CD4-positive, alpha-beta T cell treated with Interleukin-6 for 4 hours (primary cell): Measurements from ENCODE around the gene PRKN.
"Not testable (repeated sequence)": the region's sequence is repeated elsewhere in the genome, so short reads cannot be mapped to it uniquely, and the experiment has no call there.

Source experiments
- DNase-seq: peaks from one replicate; pipeline ENCODE4 v3.0.0-alpha.2; 2020; ENCODE audit warnings: mixed read lengths

PRKN gene

DNA sequence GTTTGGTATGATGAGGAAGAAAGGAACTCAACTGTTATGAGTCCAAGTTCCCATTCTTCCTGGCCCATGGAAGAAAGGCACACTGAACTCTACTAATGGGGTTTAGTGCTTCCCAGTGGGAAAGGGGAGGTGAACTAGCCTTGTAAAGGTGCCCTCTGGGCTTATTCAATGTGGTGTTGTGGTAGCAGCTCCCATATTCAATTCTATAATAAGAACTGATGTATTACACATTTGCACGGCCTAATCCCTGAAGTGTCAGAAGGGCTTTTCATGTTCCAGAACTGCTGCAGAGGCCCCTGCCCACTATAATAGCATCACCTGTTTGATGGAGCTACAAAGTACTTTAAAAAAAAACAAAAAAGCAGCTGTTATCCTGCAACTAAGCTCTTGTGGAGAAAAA, 17.1 kb downstream of the PRKN start:
- no peak for DNase-seq

DNA sequence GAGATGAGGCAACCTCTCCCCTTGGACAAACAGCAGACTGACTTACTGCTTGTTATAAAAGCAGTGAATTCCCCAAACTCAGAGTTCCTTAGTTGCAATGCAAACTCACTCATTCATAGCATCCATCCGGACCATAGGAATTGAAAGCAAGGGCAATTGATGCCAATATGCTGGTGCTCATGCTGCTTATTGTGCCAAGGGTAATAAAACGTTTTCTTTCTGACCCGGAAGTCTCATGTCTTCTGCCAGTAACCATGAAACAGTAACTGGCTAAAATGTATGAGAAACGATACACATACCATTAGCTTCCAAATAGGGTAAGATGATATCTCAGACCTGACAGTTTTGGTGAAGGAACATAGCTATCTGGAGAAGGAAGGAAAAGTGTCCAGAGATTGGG, 18.1 kb downstream of the PRKN start:
- DNase-seq = no peak

DNA sequence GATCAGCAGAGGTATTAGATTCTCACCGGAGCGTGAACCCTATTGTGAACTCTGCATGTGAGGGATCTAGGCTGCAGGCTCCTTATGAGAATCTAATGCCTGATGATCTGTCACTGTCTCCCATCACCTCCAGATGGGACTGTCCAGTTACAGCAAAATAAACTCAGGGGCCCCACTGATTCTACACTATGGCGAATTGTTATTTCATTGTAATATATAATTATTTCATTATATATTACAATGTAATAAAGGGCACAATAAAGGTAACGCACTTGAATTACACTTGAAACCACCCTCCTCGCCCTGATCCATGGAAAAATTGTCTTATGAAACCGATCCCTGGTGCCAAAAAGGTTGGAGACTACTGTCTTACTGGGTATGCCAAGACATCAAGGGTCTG, 18.6 kb downstream of the PRKN start:
- no peak for DNase-seq

DNA sequence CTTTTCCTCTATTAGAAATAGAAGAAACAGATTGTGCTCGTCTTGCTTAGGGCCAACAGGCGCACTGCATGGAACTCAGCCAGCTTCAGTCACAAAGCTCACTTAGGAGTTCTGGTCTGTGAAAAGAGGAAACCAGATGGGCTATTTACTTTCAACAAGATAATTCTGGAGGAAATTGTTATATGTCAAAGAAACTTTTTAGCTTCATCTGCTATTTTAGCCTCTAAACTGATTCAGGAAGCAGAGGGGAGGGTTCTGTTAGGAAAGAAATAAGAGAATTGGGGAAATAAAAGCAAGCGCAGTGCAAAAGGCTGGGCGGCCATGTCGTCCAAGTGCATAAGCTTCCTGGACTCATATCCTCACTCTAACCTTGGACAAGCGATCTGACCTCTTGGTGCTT, 21.3 kb downstream of the PRKN start:
- DNase-seq = no peak

DNA sequence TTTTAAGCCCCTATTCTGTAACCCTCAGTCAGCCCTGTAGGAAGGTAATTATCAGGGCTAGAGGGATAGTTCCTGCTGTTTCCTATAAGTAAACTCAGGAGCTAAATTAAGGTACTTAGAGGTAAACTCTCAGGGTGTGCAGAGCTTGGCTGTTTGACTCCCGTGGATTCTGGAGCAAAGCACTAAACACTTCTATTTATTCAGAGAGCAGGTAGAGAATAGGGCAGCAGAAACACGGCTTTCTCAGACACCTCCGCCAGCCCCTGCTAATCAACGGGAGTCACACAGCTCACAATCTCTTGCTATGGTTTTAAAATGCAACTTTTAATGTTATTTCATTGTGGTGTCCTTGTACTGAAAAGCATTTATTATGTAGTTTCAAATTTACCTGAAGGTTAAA, 21.8 kb downstream of the PRKN start:
- DNase-seq = no peak

DNA sequence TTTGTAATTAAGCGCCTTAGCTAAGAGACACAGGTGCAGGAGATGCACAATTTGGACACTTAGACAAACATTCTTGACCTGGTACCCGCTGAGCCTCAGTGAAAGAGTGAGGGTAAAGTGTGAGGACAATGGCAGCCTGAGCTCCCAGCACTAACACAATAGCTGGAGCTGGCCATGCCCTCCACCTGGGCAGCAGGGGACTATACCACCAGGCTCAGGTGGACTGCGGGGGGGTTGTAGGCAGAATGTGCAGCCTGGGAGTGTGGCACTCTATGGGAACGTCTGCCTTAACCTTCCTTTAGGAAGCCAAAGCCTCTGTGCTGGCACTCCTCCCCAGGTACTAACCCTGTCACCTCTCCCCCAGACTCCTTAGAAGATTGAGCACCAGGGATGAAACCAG, 23.6 kb downstream of the PRKN start:
- DNase-seq = no peak

DNA sequence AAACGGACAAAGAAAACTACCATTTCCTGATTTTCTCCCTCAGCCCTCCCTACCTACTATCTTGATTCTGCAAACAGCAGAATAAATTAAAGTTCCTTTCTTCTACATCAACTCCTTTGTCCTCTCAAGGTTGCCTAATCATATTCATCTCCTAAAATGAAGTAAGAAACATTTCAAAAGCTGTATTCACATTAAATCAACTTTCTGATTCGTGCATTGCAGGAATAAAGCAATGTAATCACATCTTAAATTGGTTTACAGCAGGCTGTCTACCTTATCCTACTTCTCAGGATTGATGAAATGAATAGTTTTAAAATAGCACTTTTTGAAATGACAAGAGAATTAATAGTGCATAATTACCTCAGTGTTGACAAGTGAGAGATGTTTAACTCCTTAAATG, 25.1 kb downstream of the PRKN start:
- DNase-seq = no peak

DNA sequence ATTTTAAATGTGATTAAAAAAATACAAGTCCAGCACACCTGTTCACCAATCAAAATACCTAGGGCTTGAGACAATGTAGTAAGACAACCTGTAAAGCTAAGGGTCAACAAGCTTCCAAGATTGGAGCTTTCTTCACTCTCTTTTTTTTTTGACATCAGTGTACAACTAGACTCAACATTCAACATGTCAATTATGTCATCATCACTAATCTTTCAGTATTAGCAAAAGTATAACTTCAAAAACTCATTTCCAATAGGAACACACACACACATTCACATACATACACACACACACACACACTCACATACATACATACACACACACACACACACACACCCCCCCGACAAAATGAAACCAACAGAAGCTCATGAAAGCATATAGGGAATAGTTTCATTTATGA, 26.0 kb downstream of the PRKN start:
- DNase-seq = no peak

DNA sequence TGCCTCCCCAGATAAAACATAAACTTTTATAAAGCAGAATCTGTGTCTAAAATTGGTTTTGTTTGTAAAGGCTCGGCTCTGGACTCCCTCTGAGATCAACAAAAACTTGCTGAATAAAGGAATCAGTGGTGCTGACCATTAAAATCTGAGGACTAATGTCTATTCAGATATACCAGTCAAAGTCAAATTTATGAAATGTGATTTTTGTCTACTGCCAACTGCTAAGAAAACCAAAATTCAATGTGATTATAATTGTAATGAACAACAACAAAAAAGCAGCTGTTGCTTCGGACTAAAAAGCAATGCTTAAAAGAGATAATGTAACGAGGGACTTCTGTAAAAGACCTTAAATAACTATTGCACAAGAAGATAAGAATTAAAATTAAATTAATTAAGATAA, 26.6 kb downstream of the PRKN start:
- no peak for DNase-seq

DNA sequence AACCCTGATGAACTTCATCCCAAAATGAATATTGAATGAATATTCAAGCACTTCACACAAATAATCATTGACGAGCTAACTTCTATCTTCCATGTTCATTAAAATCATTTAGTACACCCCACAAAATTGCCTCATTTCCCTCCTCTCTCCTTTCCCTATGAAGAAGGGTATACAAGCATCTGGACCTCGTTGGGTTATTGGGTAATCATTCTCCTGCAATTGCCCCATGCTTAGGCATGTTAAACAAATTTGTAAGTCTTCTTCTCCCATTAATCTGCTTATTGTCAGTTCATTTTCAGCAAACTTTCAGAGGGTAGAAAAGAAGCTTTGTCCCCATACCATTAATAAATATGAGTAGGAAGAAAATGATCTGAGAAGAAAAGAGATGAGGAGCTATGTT, 27.6 kb downstream of the PRKN start:
- no peak for DNase-seq

DNA sequence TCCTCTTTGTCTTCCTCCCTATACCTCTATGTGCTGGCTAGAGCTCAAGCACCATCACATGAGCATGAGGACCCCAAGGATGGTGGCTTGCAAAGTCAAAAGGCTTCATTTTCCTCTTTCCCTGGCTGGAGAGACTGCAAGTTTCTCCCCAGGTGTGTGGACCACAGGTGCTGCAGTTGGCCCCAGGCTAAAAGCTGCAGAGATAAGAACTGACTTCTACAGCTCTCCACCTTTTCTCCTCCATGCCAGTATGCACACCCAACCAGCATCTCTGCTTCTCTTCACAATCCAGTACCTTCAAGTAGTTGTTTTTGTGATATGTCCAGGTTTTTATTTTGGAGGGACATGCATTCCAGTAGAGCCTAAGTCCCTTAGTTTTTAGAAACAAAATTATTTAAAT, 29.1 kb downstream of the PRKN start:
- DNase-seq = no peak

DNA sequence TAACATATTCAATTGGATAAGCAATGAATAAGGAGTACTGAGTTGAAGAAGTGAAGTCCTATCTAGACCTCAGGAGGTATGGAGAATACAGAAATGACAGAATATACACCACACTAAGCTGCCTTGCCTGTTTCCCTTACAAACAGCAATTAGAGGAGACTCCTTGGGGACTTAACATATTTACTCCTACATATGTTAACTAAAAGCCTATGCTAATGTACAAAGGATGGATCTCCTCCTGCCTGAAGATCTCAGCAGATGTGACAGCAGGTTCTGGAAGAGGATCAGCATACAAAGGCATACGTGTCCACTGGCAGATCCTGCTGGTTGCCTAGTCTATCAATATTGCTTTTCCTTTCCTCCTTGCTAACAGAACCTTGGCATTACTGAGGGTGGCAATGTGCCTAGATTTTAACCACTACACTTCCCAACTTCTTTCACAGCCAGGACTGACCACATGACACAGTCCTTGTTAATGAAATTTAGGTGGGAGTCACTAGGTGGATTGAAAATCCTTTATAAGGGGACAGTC, 29.6 kb downstream of the PRKN start:
- DNase-seq = no peak

DNA sequence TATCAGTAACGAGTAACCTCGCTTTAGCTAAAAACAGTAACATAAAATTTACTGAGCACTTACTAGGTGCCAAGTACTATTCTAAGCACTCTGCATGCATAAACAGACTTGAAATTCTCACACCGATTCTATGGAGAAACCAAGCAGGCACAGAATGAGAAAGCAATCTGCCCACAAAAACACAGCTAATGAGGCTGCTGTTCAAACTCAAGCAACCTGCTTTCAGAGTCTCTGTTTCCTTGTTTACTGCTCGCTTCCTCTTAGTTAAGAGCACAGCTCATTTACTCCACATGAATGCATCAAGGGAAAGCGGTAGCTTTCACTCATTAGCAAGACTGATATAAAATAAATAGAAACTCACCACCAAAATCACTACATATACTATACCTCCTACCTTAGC, 37.4 kb downstream of the PRKN start:
- no peak for DNase-seq

DNA sequence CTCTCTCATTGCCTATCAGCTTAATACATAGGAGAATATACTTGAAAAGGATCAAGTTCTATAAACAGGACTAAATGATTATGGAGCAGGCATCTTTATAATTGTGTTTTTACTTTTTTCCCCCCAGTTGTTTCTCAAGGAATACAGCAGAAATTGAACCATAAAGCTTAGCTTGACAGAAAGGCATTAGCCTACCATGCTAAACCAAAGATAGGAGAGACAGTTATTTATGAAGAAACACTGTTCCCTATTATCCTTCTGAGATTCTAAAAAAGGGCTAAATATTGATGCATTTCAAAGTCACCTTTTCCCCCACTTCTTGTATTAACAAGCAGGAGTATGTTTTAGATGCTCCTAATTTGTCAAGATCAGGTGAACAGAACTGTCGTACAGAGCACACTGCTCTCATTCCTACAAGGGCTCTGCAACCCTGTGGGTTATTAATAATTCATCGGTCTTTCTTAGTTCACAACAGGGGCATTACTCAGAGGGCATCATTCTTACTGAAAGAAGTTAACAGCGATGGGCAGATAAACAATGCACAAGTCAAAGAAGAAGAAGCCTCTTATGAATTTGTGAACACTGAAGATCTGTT, 38.7 kb downstream of the PRKN start:
- no peak for DNase-seq

DNA sequence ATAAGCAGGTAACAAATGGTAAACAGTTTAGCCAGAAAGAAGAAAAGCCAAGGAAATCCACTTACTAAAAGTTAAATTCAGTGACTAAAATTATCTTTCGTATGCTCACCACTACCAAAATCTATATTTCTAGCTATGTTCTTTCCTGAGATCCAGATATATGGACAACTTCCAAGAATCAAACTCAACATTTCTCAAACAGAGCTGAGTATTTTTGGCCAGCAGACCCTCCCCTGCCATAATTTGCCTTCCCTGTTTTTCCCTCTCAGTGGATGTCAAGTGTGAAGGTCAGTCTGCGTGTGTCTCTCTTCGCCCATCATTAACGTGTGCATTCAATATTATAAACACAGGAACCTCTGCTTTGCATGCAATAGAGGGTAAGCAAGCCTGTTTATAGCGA, 42.0 kb downstream of the PRKN start:
- DNase-seq = no peak

DNA sequence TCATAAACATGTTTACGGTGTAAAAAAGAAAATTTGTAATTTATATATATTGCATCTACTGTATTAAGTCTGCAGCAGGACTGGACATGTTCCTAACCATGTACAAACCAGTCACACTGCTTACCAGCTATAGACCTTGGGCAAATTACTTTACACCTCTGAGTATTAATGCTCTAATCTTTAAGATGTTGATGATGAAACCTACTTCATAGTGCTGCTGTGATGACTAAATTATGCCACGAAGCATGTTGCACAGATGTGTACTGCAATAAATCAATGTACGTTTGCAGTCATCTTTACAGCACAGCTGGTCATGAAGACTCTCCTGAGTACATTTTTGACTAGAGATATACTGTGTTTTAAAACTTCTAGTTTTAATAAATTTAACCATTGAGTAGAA, 42.6 kb downstream of the PRKN start:
- no peak for DNase-seq

DNA sequence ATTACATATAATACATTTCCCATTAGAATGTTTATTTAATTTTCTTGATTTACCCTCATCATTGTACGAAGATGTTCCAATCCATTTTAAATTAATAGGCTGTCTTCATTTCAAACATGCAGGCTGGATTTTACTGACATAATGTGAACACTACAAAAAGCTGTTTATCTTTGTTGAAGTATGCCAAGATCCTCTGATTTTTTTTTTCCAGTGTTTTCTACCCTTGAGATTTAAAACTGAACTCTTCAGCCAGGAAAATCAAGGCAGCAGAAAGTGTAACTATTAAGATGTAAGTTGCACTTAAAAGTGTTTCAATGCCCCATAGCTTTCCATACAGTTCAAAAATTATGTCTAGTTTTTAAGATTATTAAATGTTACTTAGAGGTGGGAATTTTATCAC, 43.5 kb downstream of the PRKN start:
- DNase-seq = no peak

DNA sequence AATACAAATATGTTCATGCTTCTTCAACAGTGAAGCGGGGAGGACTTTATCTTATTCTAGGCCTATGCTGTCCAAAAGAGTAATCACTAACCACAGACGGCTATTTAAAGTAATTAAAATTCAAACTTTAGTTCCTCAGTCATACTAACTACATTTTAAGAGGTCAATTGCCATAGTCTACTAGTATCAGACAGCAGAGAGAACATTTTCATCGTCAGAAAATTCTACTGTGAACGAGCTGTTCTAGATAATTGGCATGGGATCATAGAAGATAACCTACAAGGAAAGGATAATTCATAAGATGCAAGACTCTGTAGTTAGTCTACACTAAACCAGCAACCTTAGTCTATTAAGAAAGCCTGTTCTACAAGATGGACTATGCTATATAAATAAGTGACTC, 44.4 kb downstream of the PRKN start:
- no peak for DNase-seq

DNA sequence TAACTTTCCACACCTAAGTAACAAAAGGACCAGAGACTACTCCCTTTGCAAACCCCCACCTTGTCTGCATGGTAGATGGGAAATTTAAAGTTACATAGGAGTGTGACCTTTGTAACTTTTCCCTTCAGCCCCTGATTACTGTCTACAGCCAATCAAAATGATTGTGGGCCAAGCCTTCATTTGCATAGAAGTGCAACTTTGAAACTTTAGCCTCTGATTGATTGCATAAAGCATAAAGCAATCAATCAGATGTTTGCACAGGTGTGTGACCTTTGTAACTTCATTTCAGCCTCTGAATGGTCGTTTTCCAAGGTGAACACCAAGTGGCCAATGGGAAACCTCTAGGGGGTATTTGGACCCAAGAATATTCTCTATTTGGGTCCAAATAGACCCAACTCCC, 46.1 kb downstream of the PRKN start:
- no peak for DNase-seq

DNA sequence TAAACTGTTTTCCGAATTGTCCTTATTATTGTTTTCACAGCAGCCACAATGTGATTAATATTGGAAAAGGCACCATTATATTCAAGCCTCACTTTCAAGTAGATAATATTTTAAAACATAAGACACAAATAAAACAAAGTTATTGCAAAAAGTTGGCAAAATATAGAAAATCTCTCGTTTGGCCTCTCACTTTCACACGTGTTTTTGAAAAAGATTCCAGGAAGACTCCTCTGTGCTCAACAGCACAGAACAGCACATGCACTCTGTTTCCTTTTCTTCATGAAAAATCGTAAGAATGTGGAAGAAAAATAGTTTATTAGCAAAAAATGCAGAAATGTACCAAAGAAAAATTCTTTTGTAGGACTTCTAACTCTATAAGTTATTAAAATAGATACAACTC, 46.7 kb downstream of the PRKN start:
- DNase-seq = no peak

DNA sequence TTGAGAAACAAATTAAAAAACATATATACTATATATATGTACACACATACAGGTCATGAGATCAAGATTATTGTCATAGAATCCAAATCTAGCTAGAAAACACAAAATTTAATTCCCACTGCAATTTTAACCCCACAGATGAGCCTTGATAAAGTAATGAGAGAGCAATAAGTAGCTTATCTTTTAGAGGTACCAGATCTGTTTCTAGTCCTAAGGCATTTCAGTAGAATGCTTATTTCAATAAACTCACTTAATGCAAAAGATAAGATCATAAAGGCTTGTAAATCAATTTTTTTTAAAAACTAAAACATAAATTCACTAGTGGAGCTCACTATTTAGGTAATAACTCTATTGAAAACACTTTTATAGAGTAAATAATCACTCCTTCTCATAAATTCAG, 47.2 kb downstream of the PRKN start:
- DNase-seq = no peak

DNA sequence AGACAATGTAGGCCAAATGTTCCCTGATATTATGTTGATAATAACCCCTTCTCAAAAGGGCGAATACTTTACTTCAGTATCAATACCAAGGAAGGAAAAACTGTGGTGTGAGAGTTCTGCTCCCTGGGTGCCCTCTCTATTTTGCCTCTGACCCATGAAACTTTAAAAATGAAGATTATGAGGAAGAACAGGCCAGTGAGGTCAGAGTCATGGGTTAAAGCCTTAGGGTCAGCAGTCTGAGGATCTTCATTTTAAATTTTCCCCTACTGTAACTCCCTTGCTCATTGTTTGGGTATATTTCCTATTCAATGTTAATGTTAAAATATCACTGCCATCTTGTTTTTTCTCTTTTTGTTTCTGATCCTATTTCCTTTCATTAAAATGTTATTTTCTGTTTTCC, 47.9 kb downstream of the PRKN start:
- no peak for DNase-seq

DNA sequence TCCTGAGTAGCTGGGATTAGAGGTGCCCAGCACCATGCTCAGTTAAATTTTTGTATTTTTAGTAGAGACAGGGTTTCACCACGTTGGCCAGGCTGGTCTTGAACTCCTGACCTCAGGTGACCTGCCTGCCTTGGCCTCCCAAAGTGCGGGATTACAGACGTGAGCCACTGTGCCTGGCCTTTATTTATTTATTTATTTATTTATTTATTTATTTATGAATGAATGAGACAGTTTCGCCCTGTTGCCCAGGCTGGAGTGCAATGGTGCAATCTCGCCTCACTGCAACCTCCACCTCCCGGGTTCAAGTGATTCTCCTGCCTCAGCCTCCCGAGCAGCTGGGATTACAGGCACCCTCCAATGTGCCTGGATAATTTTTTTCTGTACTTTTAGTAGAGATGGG, 48.7 kb downstream of the PRKN start:
- not testable (repeated sequence) for DNase-seq

DNA sequence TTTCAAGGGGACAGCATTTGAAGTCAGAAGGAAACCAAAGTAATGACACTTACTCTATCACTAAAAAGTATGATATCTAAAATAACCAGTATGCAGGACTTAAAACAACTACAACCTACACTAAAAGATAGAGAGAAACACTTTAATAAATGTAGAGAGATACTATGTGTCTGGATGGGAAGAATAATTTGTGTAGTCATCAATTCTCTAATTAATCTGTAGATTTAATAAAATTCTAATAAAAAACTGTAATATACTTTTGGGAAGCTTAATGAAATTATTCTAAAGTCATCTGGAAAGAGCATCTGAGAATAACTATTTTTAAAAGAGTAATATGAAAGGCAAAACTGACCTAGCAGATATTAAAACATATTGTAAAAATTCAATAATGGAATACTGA, 52.1 kb downstream of the PRKN start:
- no peak for DNase-seq

DNA sequence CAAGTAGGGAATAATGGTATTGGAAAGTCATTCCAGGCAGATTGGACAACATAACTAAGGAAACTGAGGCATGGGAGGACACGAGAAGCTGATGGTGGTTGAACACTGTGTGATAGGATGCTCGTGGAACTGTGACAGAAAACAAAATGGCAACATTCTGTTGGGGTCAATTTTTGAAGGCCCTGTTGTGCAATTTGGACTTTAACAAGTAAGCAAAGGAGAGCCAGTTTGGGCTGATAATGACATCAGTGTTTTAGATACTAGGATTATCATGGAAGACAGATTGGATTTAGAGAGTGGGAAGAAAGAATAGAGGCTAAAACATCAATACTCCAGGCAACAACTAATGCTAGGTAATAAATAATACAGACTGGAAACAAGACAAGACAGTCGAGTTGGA, 53.1 kb downstream of the PRKN start:
- no peak for DNase-seq
